ENCODE measurements around the gene ARMC5. TPM values are rescaled to one million over a fixed set of nuclear protein-coding genes. Genes with fewer than 3 reads are reported as not detected.
"Not testable (repeated sequence)": the region's sequence is repeated elsewhere in the genome, so short reads cannot be mapped to it uniquely, and the experiment has no call there.

Gene ARMC5
- total RNA-seq, 2 donors from 2014 or later = 8.8 to 10.8 TPM

DNA sequence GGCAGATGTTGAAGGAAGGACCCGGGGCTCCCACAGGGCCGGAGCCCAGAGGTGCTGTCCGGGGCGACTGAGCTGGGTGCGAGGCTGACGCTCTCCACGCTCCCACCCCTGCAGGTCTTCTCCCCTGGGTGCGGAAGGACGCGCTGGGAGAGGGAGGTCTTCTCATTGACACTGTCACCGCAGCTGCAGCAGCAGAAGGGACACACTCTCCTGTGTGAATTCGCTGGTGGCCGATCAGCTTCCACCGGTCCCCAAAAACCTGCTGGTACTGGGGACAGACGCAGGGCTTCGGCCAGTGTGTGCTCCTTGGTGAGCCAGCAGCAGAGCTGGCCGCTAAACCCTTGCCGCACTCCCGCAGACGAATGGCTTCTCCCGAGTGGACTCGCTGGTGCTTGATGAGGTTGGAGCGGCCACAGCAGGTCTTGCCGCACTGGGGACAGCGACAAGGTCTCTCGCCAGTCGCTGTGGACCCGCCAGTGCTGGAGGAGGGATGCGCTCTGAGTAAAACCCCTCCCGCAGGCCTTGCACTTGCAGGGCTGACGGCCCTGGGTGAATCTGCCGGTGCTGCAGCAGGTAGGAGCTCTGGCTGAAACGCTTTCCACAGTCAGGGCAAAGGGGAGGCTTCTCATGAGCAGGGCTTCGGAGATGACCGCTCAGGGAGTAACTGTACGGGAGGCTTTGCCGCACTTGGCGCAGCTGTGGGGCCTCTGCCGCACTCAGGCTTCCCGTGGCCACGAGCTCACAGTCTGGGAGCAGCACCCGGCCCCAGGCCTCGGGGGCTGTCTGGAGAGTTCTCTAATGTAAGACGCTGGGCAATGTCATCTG is 22.9 kb upstream of the ARMC5 start:
- no peak overlapping the region for H3K27ac ChIP-seq
- no peak for DNase-seq (ENCODE audit: low spot score)
- H3K9me3 ChIP-seq = no peaks in the 10 kb centered on the region
- H3K4me3 ChIP-seq = no peak overlapping the region
- H3K27me3 ChIP-seq (replicated peaks; ENCODE audit: insufficient read depth) = no peaks in the 10 kb centered on the region
- H3K4me1 ChIP-seq (ENCODE audit: control insufficient read depth in 1 of 2, low read depth in 2 of 2) = no peaks in the 10 kb centered on the region
- TF ChIP-seq CTCF (IDR thresholded peaks at IDR 0.05) = no peak
- no peaks in the 10 kb centered on the region for H3K36me3 ChIP-seq
- ATAC-seq (ENCODE audit: insufficient number of reproducible peaks, low FRiP score, low read depth) = no peak

GRCh38 chr16:31438414-31438813 is 20.9 kb upstream of the ARMC5 start:
- H3K4me1 ChIP-seq (ENCODE audit: control insufficient read depth in 1 of 2, low read depth in 2 of 2) = no peaks in the 10 kb centered on the region
- DNase-seq (ENCODE audit: low spot score) = no peak

DNA sequence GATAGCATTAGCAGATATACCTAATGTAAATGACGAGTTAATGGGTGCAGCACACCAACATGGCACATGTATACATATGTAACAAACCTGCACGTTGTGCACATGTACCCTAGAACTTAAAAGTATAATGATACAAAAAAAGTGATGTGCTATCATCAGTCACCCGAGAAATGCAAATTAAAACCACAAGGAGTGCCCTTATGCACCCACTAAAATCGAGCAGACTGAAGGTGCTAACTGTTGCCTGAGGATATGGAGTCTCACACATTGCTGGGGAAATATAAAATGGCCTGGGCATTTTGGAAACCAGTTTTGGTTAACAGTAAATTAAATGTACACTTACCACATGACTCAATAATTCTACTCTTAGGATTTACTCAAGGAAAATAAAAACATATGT is 20.3 kb upstream of the ARMC5 start:
- ATAC-seq (ENCODE audit: insufficient number of reproducible peaks, low FRiP score, low read depth); DNase-seq (ENCODE audit: low spot score); H3K4me1 ChIP-seq (ENCODE audit: control insufficient read depth in 1 of 2, low read depth in 2 of 2): not testable (repeated sequence)

More at GRCh38 chr16:31438414-31438813, 20.9 kb upstream of the ARMC5 start:
- Histone ChIP-seq H3K36me3 (no peaks in the 10 kb centered on the region), H3K4me3 (no peak overlapping the region), H3K27ac (no peak overlapping the region), H3K9me3 (no peaks in the 10 kb centered on the region), H3K27me3 (replicated peaks; ENCODE audit: insufficient read depth) (no peaks in the 10 kb centered on the region)
- TF ChIP-seq CTCF (IDR thresholded peaks at IDR 0.05) = no peak
- no peak for ATAC-seq (ENCODE audit: insufficient number of reproducible peaks, low FRiP score, low read depth)

GRCh38 chr16:31439519-31439918 is 19.8 kb upstream of the ARMC5 start:
- no peaks in the 10 kb centered on the region for H3K4me1 ChIP-seq (ENCODE audit: control insufficient read depth in 1 of 2, low read depth in 2 of 2)
- no peaks in the 10 kb centered on the region for H3K27me3 ChIP-seq (replicated peaks; ENCODE audit: insufficient read depth)
- no peak for TF ChIP-seq CTCF (IDR thresholded peaks at IDR 0.05)
- H3K27ac ChIP-seq = no peak overlapping the region
- H3K36me3 ChIP-seq = no peaks in the 10 kb centered on the region
- H3K9me3 ChIP-seq = no peaks in the 10 kb centered on the region
- ATAC-seq (ENCODE audit: insufficient number of reproducible peaks, low FRiP score, low read depth) = no peak
- no peak for DNase-seq (ENCODE audit: low spot score)
- no peak overlapping the region for H3K4me3 ChIP-seq

More for the DNA sequence above, 20.3 kb upstream of the ARMC5 start:
- H3K36me3 ChIP-seq; H3K27ac ChIP-seq; H3K4me3 ChIP-seq; H3K9me3 ChIP-seq; H3K27me3 ChIP-seq (replicated peaks; ENCODE audit: insufficient read depth): not testable (repeated sequence)

GRCh38 chr16:31440516-31441184 is 18.7 kb upstream of the ARMC5 start:
- Histone ChIP-seq H3K4me3 (no peak overlapping the region), H3K9me3 (no peaks in the 10 kb centered on the region), H3K4me1 (ENCODE audit: control insufficient read depth in 1 of 2, low read depth in 2 of 2) (no peaks in the 10 kb centered on the region), H3K27ac (no peak overlapping the region), H3K27me3 (replicated peaks; ENCODE audit: insufficient read depth) (no peaks in the 10 kb centered on the region), H3K36me3 (no peaks in the 10 kb centered on the region)
- ATAC-seq (ENCODE audit: insufficient number of reproducible peaks, low FRiP score, low read depth) = no peak
- no peak for TF ChIP-seq CTCF (IDR thresholded peaks at IDR 0.05)
- no peak for DNase-seq (ENCODE audit: low spot score)

Measured in thoracic aorta (tissue), 2 donors.